NB4 (cell line): ENCODE results near the gene TMCO4.

Experiments used
- CTCF ChIP-seq: IDR thresholded peaks from one replicate; pipeline ENCODE4 v1.5.1; 2012; ENCODE audit warnings: low read depth, low read length
- MAX ChIP-seq: IDR thresholded peaks from 2 replicates; pipeline ENCODE4 v1.6.1; 2011; ENCODE audit warnings: low read depth, low read length
- MYC ChIP-seq: IDR thresholded peaks from 2 replicates; pipeline ENCODE4 v1.6.1; 2011; ENCODE audit warnings: low read depth, low read length
- POLR2A ChIP-seq: IDR thresholded peaks from 2 replicates; pipeline ENCODE4 v1.6.1; 2011; ENCODE audit warnings: mild to moderate bottlenecking; ENCODE audit not compliant: insufficient read length; ENCODE audit errors: extremely low read depth

GRCh38 chr1:19728413-19729145 lies 71.1 kb downstream of the TMCO4 start:
- TF ChIP-seq CTCF = no peak
- TF ChIP-seq POLR2A = no peak
- TF ChIP-seq MAX = no peak
- TF ChIP-seq MYC = no peak
